Stimulated activated naive CD8-positive, alpha-beta T cell treated with anti-CD3 and anti-CD28 coated beads, Interleukin-15, amount 100 ng/mL, for 72 hours (primary cell): ENCODE measurements around the gene LRTM2.

Experiments
- ATAC-seq: fragments of 150-1000 bp; cut with Tn5 transposase; 2 replicates; pipeline ENCODE4 v1.10.0; 2021; ENCODE audit warnings: mild to moderate bottlenecking, moderate library complexity
- DNase-seq, 2 donors: peaks; one replicate each; pipeline ENCODE4 v3.0.0; 2021 to 2022
- H3K27ac Mint-ChIP-seq, 2 donors: one replicate each; pipeline ENCODE4 v1.8.0; 2022; ENCODE audit warnings: mild to moderate bottlenecking in 2 of 2, mixed read lengths in 2 of 2, moderate library complexity in 2 of 2
- H3K27me3 Mint-ChIP-seq: one replicate; pipeline ENCODE4 v1.8.0; 2022; ENCODE audit warnings: mixed read lengths
- H3K4me1 Mint-ChIP-seq: one replicate; pipeline ENCODE4 v1.8.0; 2022; ENCODE audit warnings: mild to moderate bottlenecking, mixed read lengths
- H3K4me3 Mint-ChIP-seq, 2 donors: one replicate each; pipeline ENCODE4 v1.8.0; 2022; ENCODE audit warnings: mild to moderate bottlenecking in 2 of 2, mixed read lengths in 2 of 2, moderate library complexity in 1 of 2
- H3K9me3 Mint-ChIP-seq, 2 donors: one replicate each; pipeline ENCODE4 v1.8.0; 2022; ENCODE audit warnings: mixed read lengths in 2 of 2

LRTM2 gene

DNA sequence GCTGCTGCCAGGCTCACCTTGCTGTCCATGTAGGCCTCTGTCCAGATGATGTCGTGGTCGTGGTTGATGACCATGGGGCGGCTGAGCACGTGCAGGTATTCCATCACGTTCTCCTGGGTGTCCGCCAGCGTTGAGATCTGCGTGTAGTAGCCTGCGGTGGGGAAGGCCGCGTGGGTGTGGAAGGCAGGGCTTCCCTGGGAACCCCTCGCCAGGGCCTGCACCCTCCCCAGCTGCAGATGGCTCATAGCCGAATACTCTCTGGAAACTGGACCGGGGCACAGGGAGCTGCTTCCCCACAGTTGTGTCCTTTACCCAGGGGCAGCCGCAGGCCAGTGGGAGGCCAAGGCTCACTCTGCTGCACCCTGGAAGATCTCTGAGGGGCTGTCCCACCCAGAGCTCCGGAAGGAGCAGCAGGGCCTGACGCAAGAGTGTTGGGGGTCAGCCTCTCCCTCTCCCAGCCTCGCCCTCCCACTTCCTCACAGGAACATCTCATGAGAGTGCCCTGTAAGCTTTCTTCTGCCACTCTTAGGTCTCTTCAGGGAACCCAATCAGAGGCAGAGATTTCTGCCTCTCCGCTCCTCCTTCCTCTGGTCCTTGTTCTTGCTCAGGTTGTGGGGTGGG, 62.6 kb downstream of the LRTM2 start:
- no peak overlapping the region for H3K27ac Mint-ChIP-seq
- DNase-seq (no peak), ATAC-seq (no peak)
- no peaks in the 10 kb centered on the region for H3K4me1 Mint-ChIP-seq
- no peaks in the 10 kb centered on the region for H3K9me3 Mint-ChIP-seq
- H3K27me3 Mint-ChIP-seq = peaks cover 19% of the 10 kb centered on the region
- no peak overlapping the region for H3K4me3 Mint-ChIP-seq

GRCh38 chr12:1883513-1883912, 63.1 kb downstream of the LRTM2 start:
- no peak for DNase-seq
- peak overlapping the region in 1 of 2 donors; percentile 50 for H3K27ac Mint-ChIP-seq
- H3K4me3 Mint-ChIP-seq = no peak overlapping the region
- H3K4me1 Mint-ChIP-seq = no peaks in the 10 kb centered on the region
- no peaks in the 10 kb centered on the region for H3K9me3 Mint-ChIP-seq
- H3K27me3 Mint-ChIP-seq = peaks cover 20% of the 10 kb centered on the region
- no peak for ATAC-seq

DNA sequence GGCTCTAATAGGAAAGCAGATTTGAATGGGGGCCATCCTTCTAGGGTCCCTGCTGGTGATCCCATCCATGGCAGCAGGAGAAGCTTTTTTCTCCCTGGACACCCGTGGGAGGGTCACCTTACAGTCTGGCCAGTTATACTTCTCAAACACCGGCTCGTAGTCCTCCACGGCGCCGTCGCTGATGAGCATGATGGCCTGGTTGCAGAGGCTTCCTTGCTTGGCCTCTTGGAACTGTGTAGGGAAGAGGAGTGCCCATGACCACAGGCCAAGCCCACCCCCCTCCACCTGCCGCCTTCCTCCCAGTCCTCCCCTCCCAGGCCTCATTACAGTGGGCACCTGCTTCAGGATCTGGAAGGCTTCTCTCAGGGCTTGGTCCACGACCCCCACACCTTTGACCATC, 64.3 kb downstream of the LRTM2 start:
- Mint-ChIP-seq H3K4me1 (no peaks in the 10 kb centered on the region), H3K4me3 (no peak overlapping the region), H3K9me3 (no peaks in the 10 kb centered on the region), H3K27me3 (peaks cover 20% of the 10 kb centered on the region), H3K27ac (peak overlapping the region in 1 of 2 donors; percentile 31)
- DNase-seq = no peak
- ATAC-seq = no peak

- Mint-ChIP-seq H3K4me1 (no peaks in the 10 kb centered on the region), H3K9me3 (no peaks in the 10 kb centered on the region), H3K4me3 (no peak overlapping the region), H3K27ac (no peak overlapping the region), H3K27me3 (peaks cover 20% of the 10 kb centered on the region)
- no peak for ATAC-seq
- DNase-seq = no peak
Observed at GRCh38 chr12:1885082-1885596, 64.8 kb downstream of the LRTM2 start.

GRCh38 chr12:1885599-1886245, 65.4 kb downstream of the LRTM2 start:
- H3K27me3 Mint-ChIP-seq = peaks cover 20% of the 10 kb centered on the region
- no peak overlapping the region for H3K4me3 Mint-ChIP-seq

More at GRCh38 chr12:1885599-1886245, 65.4 kb downstream of the LRTM2 start:
- ATAC-seq = no peak
- Mint-ChIP-seq H3K4me1 (no peaks in the 10 kb centered on the region), H3K27ac (no peak overlapping the region), H3K9me3 (peaks cover 0 to 4% of the 10 kb centered on the region in 2 donors)
- DNase-seq = no peak
